ENCODE data around the gene SMC6. TPM values are rescaled to one million over a fixed set of nuclear protein-coding genes. Genes with fewer than 3 reads are reported as not detected.
A peak's percentile ranks its signal among the peaks of the same experiment; 100 is the strongest.

SMC6 gene
- total RNA-seq, 1 experiment from 2014 or later: 40.3 TPM

DNA sequence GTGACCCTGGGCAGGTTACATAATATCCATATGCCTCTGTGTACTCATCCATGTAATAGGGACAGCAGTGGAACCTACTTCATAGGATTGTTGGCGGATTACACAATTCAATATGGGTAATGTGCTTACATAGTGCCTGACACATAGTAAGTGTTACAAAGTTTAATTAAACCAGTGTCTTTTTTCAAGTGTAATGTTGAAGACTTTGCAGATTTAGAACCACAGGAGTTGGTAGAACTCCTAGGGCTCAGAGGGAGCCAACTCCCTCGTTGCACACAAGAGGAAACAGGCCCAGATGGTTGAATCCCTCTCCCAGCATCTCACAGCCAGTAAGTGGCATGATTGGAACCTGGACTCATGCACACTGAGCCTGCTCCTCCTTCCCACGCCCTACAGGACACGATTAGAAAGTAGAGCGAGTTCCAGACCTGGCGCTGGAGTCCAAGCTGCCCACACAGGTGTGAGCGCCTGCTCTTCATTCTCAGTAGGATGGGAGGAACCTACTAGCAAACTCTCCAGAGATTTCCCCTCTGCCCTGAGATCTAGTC is 115.3 kb downstream of the SMC6 start:
- no peak overlapping the region for H3K27ac ChIP-seq (ENCODE audit: insufficient read length, low read depth, low read length)
- H3K9ac ChIP-seq (ENCODE audit: extremely low read depth, insufficient read length, low read length): no peak overlapping the region
- H2BK15ac ChIP-seq (ENCODE audit: low read depth, low read length): no peak overlapping the region
- H3K56ac ChIP-seq (ENCODE audit: insufficient read length, low read depth, low read length): no peak overlapping the region
- no peaks in the 10 kb centered on the region for H3K27me3 Mint-ChIP-seq (ENCODE audit: low read depth)
- no peak overlapping the region for H3K18ac ChIP-seq (ENCODE audit: insufficient read length, low read depth, low read length)
- H3K23ac ChIP-seq (ENCODE audit: insufficient read length, low read depth, low read length): no peak overlapping the region
- H3K4me3 Mint-ChIP-seq: no peak overlapping the region
- no peaks in the 10 kb centered on the region for H3K79me1 ChIP-seq (ENCODE audit: insufficient read depth, low read depth, low read length, poor library complexity, severe bottlenecking)
- no peak overlapping the region for H2BK20ac ChIP-seq (ENCODE audit: low read depth, low read length, poor library complexity, severe bottlenecking)
- peak overlapping the region in 1 of 3 experiments; percentile 49; a peak in 1 of 7 replicates for H3K27ac Mint-ChIP-seq
- no peak overlapping the region for H4K5ac ChIP-seq (ENCODE audit: insufficient read length, low read depth, low read length)
- no peak overlapping the region for H3K4me2 ChIP-seq (ENCODE audit: insufficient read depth, insufficient read length, low read length)
- H3K4me1 ChIP-seq (ENCODE audit: insufficient read depth, low read length): no peaks in the 10 kb centered on the region
- no peak overlapping the region for H4K91ac ChIP-seq (ENCODE audit: insufficient read length, low read depth, low read length)
- WGBS (ENCODE audit: extremely low coverage, insufficient read length, low lambda C conversion rate): no CpG with 5 or more reads among the region's 7 CpGs
- H3K14ac ChIP-seq (ENCODE audit: insufficient read depth, low read length): no peak overlapping the region
- no peak overlapping the region for H2BK120ac ChIP-seq (ENCODE audit: low read depth, low read length, poor library complexity, severe bottlenecking)
- H3K27me3 ChIP-seq (ENCODE audit: insufficient read depth, low read length): no peaks in the 10 kb centered on the region
- H2AFZ ChIP-seq (ENCODE audit: low read length): no peak overlapping the region
- no peak overlapping the region for H2BK12ac ChIP-seq (ENCODE audit: insufficient read length, low read depth, low read length)
- peaks cover 19 to 27% of the 10 kb centered on the region in 2 experiments for H3K4me1 Mint-ChIP-seq
- H3K4ac ChIP-seq (ENCODE audit: low read depth, low read length): no peak overlapping the region
- H3K9me3 ChIP-seq (ENCODE audit: control insufficient read depth, low read depth, low read length): no peaks in the 10 kb centered on the region
- H3K23me2 ChIP-seq (ENCODE audit: insufficient read length, low read depth, low read length, poor library complexity, severe bottlenecking): no peaks in the 10 kb centered on the region
- no peak for TF ChIP-seq CTCF (conservative IDR thresholded peaks at IDR 0.05)
- peaks cover 0 to 10% (median 0%) of the 10 kb centered on the region in 3 experiments; a peak in 3 of 7 replicates for H3K36me3 Mint-ChIP-seq (ENCODE audit: insufficient read depth in 1 of 3, low read depth in 3 of 3)
- H2AK5ac ChIP-seq (ENCODE audit: insufficient read length, low read length): no peak overlapping the region
- no peak overlapping the region for H2BK5ac ChIP-seq (ENCODE audit: insufficient read length, low read length)
- no peaks in the 10 kb centered on the region for H3K9me3 Mint-ChIP-seq
- no peaks in the 10 kb centered on the region for H3K79me2 ChIP-seq (ENCODE audit: insufficient read depth, low read length)
- H4K20me1 ChIP-seq (ENCODE audit: control insufficient read depth, insufficient read depth, insufficient read length): no peaks in the 10 kb centered on the region
- H3T11ph ChIP-seq (ENCODE audit: low read length): no peak overlapping the region
- H4K8ac ChIP-seq (replicated peaks; ENCODE audit: insufficient read length, low read depth, low read length): no peak overlapping the region
- no peak for DNase-seq
